Progenitor cell of endocrine pancreas (in vitro differentiated cells): Measurements from ENCODE around the gene RPGRIP1. TPM values are rescaled to one million over a fixed set of nuclear protein-coding genes. Genes with fewer than 3 reads are reported as not detected.

Experiments used
- DNase-seq: peaks from one replicate; pipeline ENCODE4 v3.0.0; 2021; ENCODE audit warnings: low spot score; ENCODE audit not compliant: unreplicated experiment
- H3K27ac Mint-ChIP-seq: 2 replicates; pipeline ENCODE4 v1.8.0; 2021; ENCODE audit warnings: mild to moderate bottlenecking, moderate library complexity, mixed read lengths
- H3K27me3 Mint-ChIP-seq: 2 replicates; pipeline ENCODE4 v1.8.0; 2021; ENCODE audit warnings: mixed read lengths
- H3K36me3 Mint-ChIP-seq: 2 replicates; pipeline ENCODE4 v1.8.0; 2022; ENCODE audit warnings: mixed read lengths; ENCODE audit not compliant: insufficient read depth
- H3K4me1 Mint-ChIP-seq: 2 replicates; pipeline ENCODE4 v1.8.0; 2021; ENCODE audit warnings: low read depth, mixed read lengths
- H3K4me3 Mint-ChIP-seq: 2 replicates; pipeline ENCODE4 v1.8.0; 2021; ENCODE audit warnings: low read depth, mild to moderate bottlenecking, moderate library complexity, mixed read lengths
- H3K9me3 Mint-ChIP-seq: 2 replicates; pipeline ENCODE4 v1.8.0; 2021; ENCODE audit warnings: low read depth, mixed read lengths
- total RNA-seq: library from RNA; stranded (reverse); gene quantifications from 2 replicates; pipeline ENCODE4 v1.2.1, GENCODE V29; 2021
- TF ChIP-seq, protein P1 (sequence below): fragments of 200-600 bp; sonication (generic); IDR thresholded peaks from one replicate; pipeline ENCODE4 v1.5.0; 2021; ENCODE audit warnings: antibody characterized with exemption, mild to moderate bottlenecking; ENCODE audit not compliant: unreplicated experiment

The RPGRIP1 gene
- total RNA-seq, 1 donor from 2014 or later, result 0.19 TPM

DNA sequence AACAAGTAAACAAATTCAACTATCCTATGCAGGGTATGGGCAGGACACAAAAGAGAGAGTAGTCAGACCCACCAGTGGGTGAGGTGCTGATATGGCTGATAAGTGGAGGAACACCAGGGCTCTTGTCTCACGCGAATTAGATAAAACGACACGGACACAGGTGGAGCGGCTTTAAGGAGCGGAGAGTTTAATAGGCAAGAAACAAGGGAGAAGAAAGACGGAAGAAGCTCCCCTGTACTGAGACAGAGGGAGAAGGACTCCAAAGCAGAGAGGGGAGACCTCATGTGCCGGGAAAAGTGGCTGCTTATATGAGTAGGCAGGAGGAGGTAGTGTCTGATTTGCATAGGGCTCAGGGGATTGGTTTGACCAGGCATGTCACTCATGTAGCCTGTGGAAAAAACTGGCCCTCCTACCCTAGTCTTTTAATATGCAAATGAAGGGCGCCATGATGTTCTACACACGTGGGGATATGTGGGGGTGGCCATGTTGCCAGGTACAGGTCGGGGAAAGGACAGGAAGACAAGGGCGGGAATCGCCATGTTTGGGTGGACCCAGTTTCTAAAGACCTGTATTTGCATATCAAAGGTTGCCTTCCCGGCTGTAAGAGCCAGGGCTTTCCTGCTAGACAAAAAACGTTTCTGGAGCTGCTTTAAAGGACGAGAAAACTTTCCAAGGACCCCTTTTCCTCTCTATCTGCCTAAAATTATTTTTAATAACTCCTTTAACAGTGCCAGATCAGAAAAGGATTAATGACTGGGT lies 28.8 kb downstream of the RPGRIP1 start:
- peaks cover 22% of the 10 kb centered on the region for H3K4me1 Mint-ChIP-seq
- peak; percentile 67 for DNase-seq
- H3K9me3 Mint-ChIP-seq, result no peaks in the 10 kb centered on the region
- peak overlapping the region; percentile 75 for H3K4me3 Mint-ChIP-seq
- no peaks in the 10 kb centered on the region for H3K27me3 Mint-ChIP-seq
- H3K36me3 Mint-ChIP-seq, result no peaks in the 10 kb centered on the region
- TF ChIP-seq, protein P1, sequence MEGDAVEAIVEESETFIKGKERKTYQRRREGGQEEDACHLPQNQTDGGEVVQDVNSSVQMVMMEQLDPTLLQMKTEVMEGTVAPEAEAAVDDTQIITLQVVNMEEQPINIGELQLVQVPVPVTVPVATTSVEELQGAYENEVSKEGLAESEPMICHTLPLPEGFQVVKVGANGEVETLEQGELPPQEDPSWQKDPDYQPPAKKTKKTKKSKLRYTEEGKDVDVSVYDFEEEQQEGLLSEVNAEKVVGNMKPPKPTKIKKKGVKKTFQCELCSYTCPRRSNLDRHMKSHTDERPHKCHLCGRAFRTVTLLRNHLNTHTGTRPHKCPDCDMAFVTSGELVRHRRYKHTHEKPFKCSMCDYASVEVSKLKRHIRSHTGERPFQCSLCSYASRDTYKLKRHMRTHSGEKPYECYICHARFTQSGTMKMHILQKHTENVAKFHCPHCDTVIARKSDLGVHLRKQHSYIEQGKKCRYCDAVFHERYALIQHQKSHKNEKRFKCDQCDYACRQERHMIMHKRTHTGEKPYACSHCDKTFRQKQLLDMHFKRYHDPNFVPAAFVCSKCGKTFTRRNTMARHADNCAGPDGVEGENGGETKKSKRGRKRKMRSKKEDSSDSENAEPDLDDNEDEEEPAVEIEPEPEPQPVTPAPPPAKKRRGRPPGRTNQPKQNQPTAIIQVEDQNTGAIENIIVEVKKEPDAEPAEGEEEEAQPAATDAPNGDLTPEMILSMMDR, result no peak
- peak overlapping the region; percentile 96 for H3K27ac Mint-ChIP-seq

DNA sequence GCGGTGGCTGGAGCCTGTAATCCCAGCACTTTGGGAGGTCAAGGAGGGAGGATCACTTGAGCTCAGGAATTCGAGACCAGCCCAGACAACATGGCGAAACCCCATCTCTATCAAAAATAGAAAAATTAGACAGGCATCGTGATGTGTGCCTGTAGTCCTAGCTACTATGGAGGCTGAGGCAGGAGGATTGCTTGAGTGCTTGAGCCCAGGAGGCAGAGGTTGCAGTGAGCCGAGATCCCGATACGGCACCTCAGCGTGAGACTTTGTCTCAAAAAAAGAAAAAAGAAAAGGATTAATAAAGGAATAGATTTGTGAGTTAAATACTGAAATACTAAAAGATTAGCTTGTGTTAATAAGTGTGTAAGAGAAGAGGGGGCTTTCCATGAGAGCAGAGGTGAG lies 29.4 kb downstream of the RPGRIP1 start:
- no peaks in the 10 kb centered on the region for H3K27me3 Mint-ChIP-seq
- TF ChIP-seq, protein P1, result no peak

GRCh38 chr14:21309956-21310355 lies 30.1 kb downstream of the RPGRIP1 start:
- TF ChIP-seq, protein P1, result no peak
- H3K4me1 Mint-ChIP-seq, result peaks cover 22% of the 10 kb centered on the region
- H3K27ac Mint-ChIP-seq, result no peak overlapping the region
- no peak overlapping the region for H3K4me3 Mint-ChIP-seq
- DNase-seq, result no peak
- no peaks in the 10 kb centered on the region for H3K36me3 Mint-ChIP-seq
- H3K27me3 Mint-ChIP-seq, result no peaks in the 10 kb centered on the region
- no peaks in the 10 kb centered on the region for H3K9me3 Mint-ChIP-seq

More for the DNA sequence above, 29.4 kb downstream of the RPGRIP1 start:
- Mint-ChIP-seq H3K36me3 (no peaks in the 10 kb centered on the region), H3K9me3 (no peaks in the 10 kb centered on the region), H3K4me1 (peaks cover 22% of the 10 kb centered on the region), H3K27ac (peak overlapping the region; percentile 96), H3K4me3 (peak overlapping the region; percentile 75)
- no peak for DNase-seq

GRCh38 chr14:21311614-21312013 lies 31.7 kb downstream of the RPGRIP1 start:
- no peak for DNase-seq
- Mint-ChIP-seq H3K4me3 (no peak overlapping the region), H3K4me1 (peaks cover 22% of the 10 kb centered on the region), H3K36me3 (no peaks in the 10 kb centered on the region), H3K27ac (no peak overlapping the region), H3K27me3 (no peaks in the 10 kb centered on the region), H3K9me3 (no peaks in the 10 kb centered on the region)
- TF ChIP-seq, protein P1, result no peak

- no peak for DNase-seq
- Mint-ChIP-seq H3K27ac (no peak overlapping the region), H3K27me3 (no peaks in the 10 kb centered on the region), H3K4me3 (no peak overlapping the region), H3K36me3 (no peaks in the 10 kb centered on the region), H3K9me3 (no peaks in the 10 kb centered on the region), H3K4me1 (peaks cover 8% of the 10 kb centered on the region)
- TF ChIP-seq, protein P1, result no peak
These were observed 33.6 kb downstream of the RPGRIP1 start for GRCh38 chr14:21313512-21313911.
